GM13976 (cell line): ENCODE measurements around the gene MED28.

Source experiments
- DNase-seq: peaks from one replicate; pipeline ENCODE4 v3.0.0; 2012; ENCODE audit warnings: low spot score
- CTCF ChIP-seq: IDR thresholded peaks from 2 replicates; pipeline ENCODE4 v1.5.1; 2012; ENCODE audit warnings: borderline replicate concordance, mild to moderate bottlenecking; ENCODE audit not compliant: insufficient read depth; ENCODE audit errors: extremely low read depth, missing control alignments, control extremely low read depth
- in situ Hi-C: fragments of 300-500 bp; cut with MboI; formaldehyde crosslinking; loops from one replicate; pipeline ENCODE4 v1.12.0; 2022; ENCODE audit warnings: low sequenced_read_pairs, mixed read lengths, inconsistent platforms; ENCODE audit not compliant: unreplicated experiment

Gene MED28

GRCh38 chr4:17577665-17578481 lies 36.6 kb upstream of the MED28 start:
- DNase-seq: peak; percentile 29
- in situ Hi-C loops: no loop called here
- no peak for TF ChIP-seq CTCF

- peak; percentile 46 for DNase-seq
- in situ Hi-C loops: no loop called here
Measured at GRCh38 chr4:17578482-17578891, 36.0 kb upstream of the MED28 start.

GRCh38 chr4:17580969-17581368 lies 33.5 kb upstream of the MED28 start:
- no peak for DNase-seq
- in situ Hi-C loops: no loop called here
- no peak for TF ChIP-seq CTCF

More at GRCh38 chr4:17578482-17578891, 36.0 kb upstream of the MED28 start:
- TF ChIP-seq CTCF: no peak

GRCh38 chr4:17583276-17583675 lies 31.2 kb upstream of the MED28 start:
- in situ Hi-C loops: no loop called here
- TF ChIP-seq CTCF: no peak
- no peak for DNase-seq

GRCh38 chr4:17583941-17584340 lies 30.5 kb upstream of the MED28 start:
- DNase-seq: no peak
- no peak for TF ChIP-seq CTCF
- in situ Hi-C loops: no loop called here

GRCh38 chr4:17584521-17585213 lies 29.8 kb upstream of the MED28 start:
- in situ Hi-C loops: no loop called here
- no peak for DNase-seq
- no peak for TF ChIP-seq CTCF
